ENCODE measurements around the gene RGN.

DNA sequence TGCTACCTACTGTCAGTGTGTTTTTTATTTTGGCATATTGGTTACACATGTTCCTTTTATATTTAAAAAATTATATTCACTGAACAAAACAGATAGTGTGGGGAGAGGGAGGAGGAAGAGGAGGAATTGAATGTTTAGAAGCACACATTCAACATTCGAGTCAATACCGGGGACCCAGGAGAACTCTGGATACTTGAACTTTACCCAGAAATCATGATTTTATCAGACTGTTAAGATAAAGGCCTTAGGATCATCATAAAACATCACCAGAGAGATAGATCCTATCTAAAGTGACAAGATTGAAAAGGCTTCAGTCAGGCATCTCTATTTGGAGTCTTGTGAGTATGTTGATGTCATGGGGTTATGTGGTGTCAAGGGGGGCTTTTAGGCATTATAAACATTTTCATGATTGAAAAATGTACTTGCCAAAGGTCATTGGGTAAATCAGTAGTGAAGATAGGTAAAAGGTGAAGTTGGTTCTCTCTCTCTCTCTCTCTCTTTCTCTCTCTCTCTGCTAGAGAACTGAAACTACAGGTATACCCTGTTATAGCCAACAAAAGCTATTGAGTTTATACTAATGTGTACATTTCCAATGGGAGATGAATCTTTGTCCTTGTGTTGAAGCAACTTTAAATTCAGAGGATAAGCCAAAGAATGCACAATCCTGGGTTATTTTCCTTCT lies 16.9 kb upstream of the RGN start:
- TF ChIP-seq CTCF (IDR thresholded peaks at IDR 0.05) (no peak), ZFX (IDR thresholded peaks at IDR 0.05; ENCODE audit: borderline replicate concordance) (no peak)
